WERI-Rb-1 (cell line): Measurements from ENCODE around the gene DCBLD1.

Source experiments
- DNase-seq: peaks from one replicate; pipeline ENCODE4 v3.0.0-alpha.2; 2020
- H3K27ac ChIP-seq: fragments of 250-450 bp; sonication (Bioruptor Pico); 2 replicates; pipeline ENCODE4 v1.5.1; 2020; ENCODE audit warnings: mild to moderate bottlenecking, moderate library complexity
- H3K27me3 ChIP-seq: fragments of 250-450 bp; sonication (Bioruptor Pico); 2 replicates; pipeline ENCODE4 v1.5.1; 2021; ENCODE audit warnings: mild to moderate bottlenecking, low read depth, moderate library complexity; ENCODE audit not compliant: insufficient read depth, severe bottlenecking
- H3K36me3 ChIP-seq: fragments of 250-450 bp; sonication (Bioruptor Pico); 2 replicates; pipeline ENCODE4 v1.5.1; 2020; ENCODE audit warnings: mild to moderate bottlenecking, moderate library complexity
- H3K4me3 ChIP-seq: 2 replicates; pipeline ENCODE4 v1.5.1; 2011; ENCODE audit warnings: low read depth, mild to moderate bottlenecking, control low read depth, low read length
- H3K9me3 ChIP-seq: fragments of 250-450 bp; sonication (Bioruptor Pico); 2 replicates; pipeline ENCODE4 v1.5.1; 2021; ENCODE audit warnings: mild to moderate bottlenecking, moderate library complexity; ENCODE audit not compliant: severe bottlenecking
- TF ChIP-seq, protein P1 (sequence below): IDR thresholded peaks from 2 replicates; pipeline ENCODE4 v1.5.1; 2011; ENCODE audit warnings: low read depth, mild to moderate bottlenecking, control low read depth, inconsistent platforms, low read length

DCBLD1 gene

DNA sequence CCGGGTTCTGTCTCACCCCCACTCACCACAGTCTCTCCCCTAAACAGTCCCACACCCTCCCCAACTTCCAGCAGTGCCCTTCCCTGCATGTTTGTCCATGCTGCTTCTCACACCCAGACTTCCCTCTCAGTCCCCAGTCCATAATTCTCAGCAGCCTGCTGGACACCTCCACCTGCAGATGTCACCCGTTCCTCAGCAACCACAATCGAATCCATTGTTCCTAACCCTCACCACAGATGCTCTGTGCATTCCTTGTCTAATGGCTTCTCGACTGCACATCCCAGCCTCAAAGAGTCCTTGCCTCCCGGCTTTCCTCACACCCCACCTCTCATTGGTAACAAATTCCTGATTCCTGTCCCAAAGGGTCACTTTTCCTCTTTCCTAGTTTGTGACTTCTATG lies 64.2 kb downstream of the DCBLD1 start:
- no peak overlapping the region for H3K27ac ChIP-seq
- TF ChIP-seq, protein P1, sequence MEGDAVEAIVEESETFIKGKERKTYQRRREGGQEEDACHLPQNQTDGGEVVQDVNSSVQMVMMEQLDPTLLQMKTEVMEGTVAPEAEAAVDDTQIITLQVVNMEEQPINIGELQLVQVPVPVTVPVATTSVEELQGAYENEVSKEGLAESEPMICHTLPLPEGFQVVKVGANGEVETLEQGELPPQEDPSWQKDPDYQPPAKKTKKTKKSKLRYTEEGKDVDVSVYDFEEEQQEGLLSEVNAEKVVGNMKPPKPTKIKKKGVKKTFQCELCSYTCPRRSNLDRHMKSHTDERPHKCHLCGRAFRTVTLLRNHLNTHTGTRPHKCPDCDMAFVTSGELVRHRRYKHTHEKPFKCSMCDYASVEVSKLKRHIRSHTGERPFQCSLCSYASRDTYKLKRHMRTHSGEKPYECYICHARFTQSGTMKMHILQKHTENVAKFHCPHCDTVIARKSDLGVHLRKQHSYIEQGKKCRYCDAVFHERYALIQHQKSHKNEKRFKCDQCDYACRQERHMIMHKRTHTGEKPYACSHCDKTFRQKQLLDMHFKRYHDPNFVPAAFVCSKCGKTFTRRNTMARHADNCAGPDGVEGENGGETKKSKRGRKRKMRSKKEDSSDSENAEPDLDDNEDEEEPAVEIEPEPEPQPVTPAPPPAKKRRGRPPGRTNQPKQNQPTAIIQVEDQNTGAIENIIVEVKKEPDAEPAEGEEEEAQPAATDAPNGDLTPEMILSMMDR: no peak
- no peaks in the 10 kb centered on the region for H3K36me3 ChIP-seq
- H3K9me3 ChIP-seq: no peaks in the 10 kb centered on the region
- no peak for DNase-seq
- no peak overlapping the region for H3K4me3 ChIP-seq
- H3K27me3 ChIP-seq: no peaks in the 10 kb centered on the region

DNA sequence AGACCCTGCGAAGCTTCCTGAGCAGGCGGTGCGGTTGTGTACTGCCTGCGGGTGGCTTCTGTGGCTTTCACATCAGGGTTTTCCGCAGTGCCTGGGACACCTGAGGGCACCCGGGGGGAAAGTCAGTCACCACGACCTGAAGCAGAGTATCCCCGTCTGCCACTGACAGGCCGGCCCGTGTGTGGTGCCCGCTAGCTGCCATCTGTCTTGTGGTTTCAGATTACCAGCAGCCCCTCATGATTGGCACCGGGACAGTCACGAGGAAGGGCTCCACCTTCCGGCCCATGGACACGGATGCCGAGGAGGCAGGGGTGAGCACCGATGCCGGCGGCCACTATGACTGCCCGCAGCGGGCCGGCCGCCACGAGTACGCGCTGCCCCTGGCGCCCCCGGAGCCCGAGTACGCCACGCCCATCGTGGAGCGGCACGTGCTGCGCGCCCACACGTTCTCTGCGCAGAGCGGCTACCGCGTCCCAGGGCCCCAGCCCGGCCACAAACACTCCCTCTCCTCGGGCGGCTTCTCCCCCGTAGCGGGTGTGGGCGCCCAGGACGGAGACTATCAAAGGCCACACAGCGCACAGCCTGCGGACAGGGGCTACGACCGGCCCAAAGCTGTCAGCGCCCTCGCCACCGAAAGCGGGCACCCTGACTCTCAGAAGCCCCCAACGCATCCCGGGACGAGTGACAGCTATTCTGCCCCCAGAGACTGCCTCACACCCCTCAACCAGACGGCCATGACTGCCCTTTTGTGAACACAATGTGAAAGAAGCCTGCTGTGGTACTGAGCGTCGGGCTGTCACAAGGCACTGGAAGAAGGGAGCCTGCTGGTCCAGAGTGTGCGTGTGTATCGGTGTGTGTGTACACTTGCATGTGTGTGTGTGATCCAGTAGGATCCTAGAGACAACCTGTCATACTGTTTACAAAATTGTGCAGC lies 65.5 kb downstream of the DCBLD1 start:
- Histone ChIP-seq H3K27ac (no peak overlapping the region), H3K27me3 (no peaks in the 10 kb centered on the region), H3K4me3 (peak overlapping the region; percentile 17), H3K9me3 (no peaks in the 10 kb centered on the region), H3K36me3 (no peaks in the 10 kb centered on the region)
- TF ChIP-seq, protein P1: peak; percentile 18; the same call in 1 of the 2 replicates
- DNase-seq: peak; percentile 81

DNA sequence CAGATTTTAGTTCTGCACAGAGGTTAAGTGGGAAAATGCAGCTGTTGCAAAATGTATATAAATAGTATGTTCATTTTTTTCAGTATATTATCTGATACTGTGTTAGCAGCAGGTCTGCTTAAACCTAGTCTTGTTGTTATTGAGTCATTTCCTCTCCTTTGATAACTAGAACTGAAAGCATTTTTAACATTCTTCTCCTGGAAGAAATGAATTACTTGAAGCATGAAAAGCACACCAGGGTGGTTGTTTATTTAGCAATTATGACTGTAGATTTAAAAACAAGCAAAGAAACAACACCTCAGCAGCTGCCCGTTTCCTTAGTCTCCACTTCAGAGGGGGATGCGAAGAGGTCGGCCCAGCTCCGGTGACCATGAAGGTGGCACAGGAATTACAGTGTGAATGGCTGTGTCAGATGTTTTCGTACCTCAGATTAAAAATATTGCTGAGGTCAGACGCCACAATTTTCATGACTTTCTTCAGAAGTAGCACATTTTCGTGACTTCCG lies 66.4 kb downstream of the DCBLD1 start:
- no peaks in the 10 kb centered on the region for H3K9me3 ChIP-seq
- no peak overlapping the region for H3K27ac ChIP-seq
- no peak for DNase-seq
- no peaks in the 10 kb centered on the region for H3K27me3 ChIP-seq
- TF ChIP-seq, protein P1: no peak
- no peak overlapping the region for H3K4me3 ChIP-seq
- no peaks in the 10 kb centered on the region for H3K36me3 ChIP-seq

DNA sequence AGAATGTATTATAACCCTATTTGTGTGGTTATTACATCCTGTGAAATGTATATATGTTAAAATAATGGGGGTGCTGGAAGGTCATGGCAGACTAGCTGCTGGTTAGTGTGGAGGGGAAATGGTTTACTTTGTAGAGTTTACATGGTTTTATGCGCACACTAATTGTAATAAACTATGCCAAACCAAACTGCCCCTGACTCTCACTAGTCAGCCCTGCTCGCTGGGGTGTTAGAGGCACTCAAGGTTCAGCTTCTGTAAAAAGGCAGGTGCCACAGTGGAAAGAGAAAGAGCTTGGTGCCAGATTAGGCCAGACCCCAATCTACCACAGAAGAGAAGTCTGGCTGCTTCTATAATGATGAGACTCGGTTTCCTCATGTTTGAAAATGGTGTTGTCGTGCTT lies 67.1 kb downstream of the DCBLD1 start:
- Histone ChIP-seq H3K36me3 (no peaks in the 10 kb centered on the region), H3K9me3 (no peaks in the 10 kb centered on the region), H3K4me3 (no peak overlapping the region), H3K27ac (no peak overlapping the region), H3K27me3 (no peaks in the 10 kb centered on the region)
- DNase-seq: no peak
- TF ChIP-seq, protein P1: no peak

DNA sequence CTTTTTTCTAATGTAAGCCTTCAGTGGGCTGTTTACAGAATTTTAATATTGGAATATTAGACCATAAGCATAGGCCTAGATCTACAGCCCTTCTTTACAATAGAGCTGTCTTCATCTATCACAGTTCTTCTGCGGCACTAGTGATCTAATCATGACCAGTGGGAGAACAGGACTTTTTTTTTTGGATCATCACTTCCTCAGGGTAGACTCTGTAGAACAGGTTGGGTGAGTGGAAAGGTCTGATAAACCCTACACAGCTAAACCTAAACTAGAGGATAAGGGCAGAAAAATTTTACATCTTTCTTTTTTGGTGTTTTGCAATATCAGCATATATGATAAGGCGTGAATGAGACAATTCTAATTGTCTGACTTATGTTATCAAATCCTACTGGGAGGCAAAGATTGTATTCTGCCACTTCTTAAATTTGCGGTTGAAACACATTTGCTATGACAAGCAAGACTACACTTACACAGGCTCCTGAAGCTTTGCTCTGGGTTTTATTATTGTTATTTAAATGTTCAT lies 67.7 kb downstream of the DCBLD1 start:
- Histone ChIP-seq H3K27me3 (no peaks in the 10 kb centered on the region), H3K36me3 (no peaks in the 10 kb centered on the region), H3K9me3 (no peaks in the 10 kb centered on the region), H3K27ac (no peak overlapping the region), H3K4me3 (no peak overlapping the region)
- TF ChIP-seq, protein P1: no peak
- DNase-seq: no peak
